Limb (tissue), 2 donors: Measurements from ENCODE around the gene GTSE1.

Experiments
- DNase-seq, 2 donors: peaks; one replicate each; pipeline ENCODE4 v3.0.0-alpha.2; 2016; ENCODE audit errors: extremely low spot score in 2 of 2

GTSE1 gene

GRCh38 chr22:46274381-46274780 lies 22.3 kb upstream of the GTSE1 start:
- no peak for DNase-seq

- DNase-seq = no peak
These were observed 21.1 kb upstream of the GTSE1 start for GRCh38 chr22:46275455-46276122.

GRCh38 chr22:46276563-46276962 lies 20.1 kb upstream of the GTSE1 start:
- no peak for DNase-seq

GRCh38 chr22:46278656-46279645 lies 17.7 kb upstream of the GTSE1 start:
- no peak for DNase-seq

GRCh38 chr22:46280063-46280817 lies 16.4 kb upstream of the GTSE1 start:
- no peak for DNase-seq

- no peak for DNase-seq
These were observed 15.6 kb upstream of the GTSE1 start for GRCh38 chr22:46280999-46281623.

GRCh38 chr22:46281866-46282678 lies 14.6 kb upstream of the GTSE1 start:
- no peak for DNase-seq

- no peak for DNase-seq
These were observed 10.7 kb upstream of the GTSE1 start for GRCh38 chr22:46286006-46286405.

- DNase-seq = no peak
These were observed 9.5 kb upstream of the GTSE1 start for GRCh38 chr22:46286941-46287872.

- no peak for DNase-seq
These were observed 8.6 kb upstream of the GTSE1 start for GRCh38 chr22:46287873-46288751.

GRCh38 chr22:46288846-46289243 lies 7.8 kb upstream of the GTSE1 start:
- DNase-seq = no peak

GRCh38 chr22:46289244-46289891 lies 7.3 kb upstream of the GTSE1 start:
- no peak for DNase-seq

- DNase-seq = no peak
These were observed 6.4 kb upstream of the GTSE1 start for GRCh38 chr22:46290121-46290842.

GRCh38 chr22:46290843-46291785 lies 5.6 kb upstream of the GTSE1 start:
- DNase-seq = no peak

GRCh38 chr22:46292173-46292572 lies 4.5 kb upstream of the GTSE1 start:
- no peak for DNase-seq

GRCh38 chr22:46292732-46293131 lies 3.9 kb upstream of the GTSE1 start:
- DNase-seq = no peak
